HepG2 (cell line): Measurements from ENCODE around the gene DENND4A.
"Not testable (repeated sequence)": the region's sequence is repeated elsewhere in the genome, so short reads cannot be mapped to it uniquely, and the experiment has no call there.

ENCODE experiments used
- DPF2 ChIP-seq: sonication (generic); formaldehyde crosslinking; IDR thresholded peaks from 2 replicates; pipeline ENCODE4 v1.4.0; 2020; ENCODE audit warnings: mild to moderate bottlenecking, low read depth, missing genetic modification reagents, borderline replicate concordance
- ZBTB1 ChIP-seq: sonication (generic); formaldehyde crosslinking; IDR thresholded peaks from 2 replicates; pipeline ENCODE4 v1.4.0; 2020; ENCODE audit warnings: missing genetic modification reagents, borderline replicate concordance
- ZNF772 ChIP-seq: sonication (generic); formaldehyde crosslinking; IDR thresholded peaks from 2 replicates; pipeline ENCODE4 v1.5.0; 2020; ENCODE audit warnings: mild to moderate bottlenecking, missing genetic modification reagents

DNA sequence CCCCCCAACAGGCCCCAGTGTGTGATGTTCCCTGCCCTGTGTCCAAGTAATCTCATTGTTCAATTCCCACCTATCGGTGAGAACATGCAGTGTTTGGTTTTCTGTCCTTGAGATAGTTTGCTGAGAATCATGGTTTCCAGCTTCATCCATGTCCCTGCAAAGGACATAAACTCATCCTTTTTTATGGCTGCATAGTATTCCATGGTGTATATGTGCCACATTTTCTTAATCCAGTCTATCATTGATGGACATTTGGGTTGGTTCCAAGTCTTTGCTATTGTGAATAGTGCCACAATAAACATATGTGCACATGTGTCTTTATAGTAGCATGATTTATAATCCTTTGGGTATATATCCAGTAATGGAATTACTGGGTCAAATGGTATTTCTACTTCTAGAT is 176.2 kb downstream of the DENND4A start:
- not testable (repeated sequence) for TF ChIP-seq ZNF772, ZBTB1, DPF2 (CRISPR knock-in tag)
